GM19463 (cell line): ENCODE data around the gene RRAGC.

Experiments
- ATAC-seq: cut with Tn5 transposase; IDR thresholded peaks from one replicate; pipeline ENCODE4 v1.9.1; 2021; ENCODE audit warnings: mild to moderate bottlenecking, moderate library complexity; ENCODE audit not compliant: unreplicated experiment

RRAGC gene, protein sequence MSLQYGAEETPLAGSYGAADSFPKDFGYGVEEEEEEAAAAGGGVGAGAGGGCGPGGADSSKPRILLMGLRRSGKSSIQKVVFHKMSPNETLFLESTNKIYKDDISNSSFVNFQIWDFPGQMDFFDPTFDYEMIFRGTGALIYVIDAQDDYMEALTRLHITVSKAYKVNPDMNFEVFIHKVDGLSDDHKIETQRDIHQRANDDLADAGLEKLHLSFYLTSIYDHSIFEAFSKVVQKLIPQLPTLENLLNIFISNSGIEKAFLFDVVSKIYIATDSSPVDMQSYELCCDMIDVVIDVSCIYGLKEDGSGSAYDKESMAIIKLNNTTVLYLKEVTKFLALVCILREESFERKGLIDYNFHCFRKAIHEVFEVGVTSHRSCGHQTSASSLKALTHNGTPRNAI

DNA sequence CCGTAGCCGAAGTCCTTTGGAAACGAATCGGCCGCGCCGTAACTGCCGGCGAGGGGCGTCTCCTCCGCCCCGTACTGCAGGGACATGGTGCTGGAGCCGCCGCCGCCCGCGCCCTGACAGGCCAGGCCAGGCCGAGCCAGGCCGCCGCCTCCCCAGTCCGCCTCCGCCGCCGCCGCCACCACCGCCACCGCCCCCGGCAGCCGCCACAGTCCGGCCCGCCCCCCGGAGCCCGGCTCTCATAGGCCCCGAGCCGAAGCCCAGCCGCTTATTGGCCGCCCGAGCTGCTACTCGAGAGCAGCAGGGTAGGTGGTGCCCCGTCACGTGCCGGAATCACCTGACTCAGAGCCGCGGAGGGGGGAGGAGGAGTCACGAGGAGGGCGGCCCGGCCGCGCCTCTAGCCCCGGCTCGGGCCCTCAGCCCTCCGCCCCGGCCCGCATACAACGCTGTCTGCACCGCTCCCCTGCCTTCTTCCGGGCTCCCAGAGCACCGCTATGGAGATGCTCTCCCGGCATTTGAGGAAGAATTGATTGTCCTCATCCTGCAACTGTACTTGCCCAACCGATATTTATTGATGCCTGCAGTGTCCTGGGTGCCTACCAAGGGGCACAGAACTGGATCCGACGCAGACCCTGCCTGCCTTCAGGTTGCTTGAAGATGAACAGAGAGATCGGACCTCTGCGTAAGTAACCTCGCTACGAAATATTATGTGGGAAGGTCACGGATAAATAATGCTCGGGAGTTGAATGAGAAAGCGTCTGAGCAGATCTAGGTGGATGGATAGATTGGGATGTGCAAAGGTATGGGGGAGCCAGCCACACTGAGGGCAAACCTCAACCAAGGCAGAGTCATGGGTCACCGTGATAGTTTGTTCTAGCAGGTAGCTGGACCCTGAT is at the start of gene RRAGC:
Gene RRAGC, minus strand, starts transcription at position 212 of the 893 bp plus-strand sequence. Its CDS starts 126 bp downstream, at position 86.
- peak; percentile 92 for ATAC-seq

DNA sequence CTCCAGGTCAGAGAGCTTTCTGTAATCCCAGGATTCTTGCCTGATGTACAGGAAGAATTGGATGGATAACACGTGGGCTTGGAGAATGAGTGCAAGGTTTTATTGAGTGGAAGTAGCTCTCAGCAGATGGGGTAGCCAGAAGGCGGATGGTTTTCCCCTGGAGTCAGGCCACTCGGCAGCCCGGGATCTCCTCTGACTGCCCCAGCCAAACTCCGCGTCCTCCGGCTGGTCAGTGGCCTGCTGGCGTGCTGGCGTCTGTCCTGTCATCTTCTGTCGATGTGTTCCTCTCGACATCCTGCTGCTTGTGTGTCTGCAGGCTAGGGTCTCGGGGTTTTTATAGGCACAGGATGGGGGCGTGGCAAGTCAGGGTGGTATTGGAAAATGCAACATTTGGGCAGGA is 49.2 kb upstream of the RRAGC start:
- no peak for ATAC-seq

DNA sequence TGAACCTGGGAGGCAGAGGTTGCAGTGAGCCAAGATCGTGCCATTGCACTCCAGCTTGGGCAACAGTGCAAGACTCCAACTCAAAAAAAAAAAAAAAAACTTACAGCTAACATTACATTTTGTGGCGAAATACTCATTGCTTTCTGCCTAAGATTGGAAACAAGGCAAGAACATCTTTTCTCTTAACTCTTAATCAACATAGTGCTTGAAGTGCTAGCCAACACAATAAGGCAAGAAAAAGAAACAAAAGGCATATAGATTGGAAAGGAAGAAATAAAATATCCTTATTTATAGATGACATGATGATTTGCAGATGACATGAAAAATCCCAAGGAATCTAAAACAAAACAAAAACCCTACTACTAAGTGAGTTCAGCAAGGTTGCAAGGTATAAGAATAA is 46.4 kb upstream of the RRAGC start:
- ATAC-seq = no peak

DNA sequence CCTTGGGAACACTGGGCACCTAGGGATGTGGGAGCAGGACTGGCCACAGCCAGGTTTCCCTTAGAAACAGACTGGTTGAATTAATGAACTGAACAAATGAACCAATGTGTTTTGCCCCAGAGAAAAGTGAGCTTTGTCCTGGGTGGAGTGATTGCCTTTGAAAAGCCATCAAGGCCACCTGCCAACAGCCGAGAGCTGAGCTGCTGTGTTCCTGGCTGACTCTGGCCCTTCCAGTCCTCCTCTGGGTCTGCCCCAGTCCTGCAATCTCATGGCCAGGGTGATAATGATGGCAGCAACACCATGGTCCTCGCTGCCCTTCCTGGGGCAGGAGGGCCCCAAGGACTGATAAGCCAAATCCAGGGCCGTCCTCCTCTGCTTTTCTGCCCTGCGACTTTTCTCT is 40.0 kb upstream of the RRAGC start:
- no peak for ATAC-seq

DNA sequence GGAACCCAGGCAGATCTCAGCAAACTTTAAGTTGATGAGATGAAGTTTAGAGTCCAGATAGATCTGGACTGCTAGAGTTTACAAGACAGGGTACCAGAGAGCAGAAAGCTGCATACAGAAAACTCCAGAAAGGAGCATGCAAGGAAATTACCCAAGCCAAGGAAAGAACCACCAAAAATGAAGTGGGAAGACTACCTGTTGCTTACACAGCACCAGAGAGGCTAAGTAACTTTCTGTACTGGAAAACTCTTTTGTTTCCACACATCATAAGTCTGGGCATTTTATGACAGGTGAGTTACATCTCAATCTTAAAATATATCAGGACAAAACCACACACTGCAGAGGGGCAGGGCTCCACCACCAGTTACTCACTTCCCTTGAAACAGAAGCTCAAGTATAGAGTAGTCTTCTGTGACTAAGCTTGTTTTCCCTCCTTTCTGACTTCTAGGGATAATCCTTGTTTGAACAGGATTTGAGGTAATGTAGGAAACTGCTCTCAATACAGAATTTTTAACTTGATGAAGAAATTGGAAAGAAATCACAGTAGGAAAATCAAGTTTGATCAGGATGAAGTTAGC is 39.2 kb upstream of the RRAGC start:
- no peak for ATAC-seq

DNA sequence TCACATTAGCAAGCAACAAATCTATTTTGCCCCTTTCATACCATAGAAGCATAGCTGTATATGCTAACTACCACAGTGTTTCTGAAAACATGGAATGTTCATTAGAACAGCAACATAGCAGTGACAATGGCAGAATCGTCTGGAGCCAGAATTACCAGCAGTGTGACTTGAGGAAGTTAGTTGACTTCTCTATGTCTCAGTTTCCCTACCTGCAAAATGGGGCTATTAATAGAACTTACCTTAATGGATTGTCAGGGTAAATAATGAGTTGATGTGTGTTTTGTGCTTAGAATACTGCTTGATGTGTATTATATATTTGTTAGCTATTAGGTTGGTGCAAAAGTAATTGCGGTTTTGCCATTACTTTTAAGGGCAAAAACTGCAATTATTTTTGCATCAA is 36.6 kb upstream of the RRAGC start:
- no peak for ATAC-seq

DNA sequence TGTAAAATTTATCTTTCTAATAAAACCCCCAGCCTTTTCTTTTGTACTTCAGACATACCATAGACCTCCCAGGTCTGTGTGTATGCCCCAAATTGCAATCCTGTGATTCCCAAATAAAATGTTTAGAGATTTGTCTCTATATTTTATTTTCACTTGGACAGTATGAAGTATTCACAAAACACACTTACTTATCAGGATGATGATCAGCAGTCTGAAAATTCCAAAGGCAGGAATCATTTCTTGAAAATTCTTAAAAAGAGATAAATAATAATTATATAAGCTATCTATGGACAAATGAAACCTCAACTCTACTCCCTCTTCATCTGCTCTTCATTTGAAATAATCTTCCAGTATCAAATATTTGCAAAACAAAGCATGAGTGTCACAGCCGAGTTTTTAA is 33.4 kb upstream of the RRAGC start:
- ATAC-seq = no peak

DNA sequence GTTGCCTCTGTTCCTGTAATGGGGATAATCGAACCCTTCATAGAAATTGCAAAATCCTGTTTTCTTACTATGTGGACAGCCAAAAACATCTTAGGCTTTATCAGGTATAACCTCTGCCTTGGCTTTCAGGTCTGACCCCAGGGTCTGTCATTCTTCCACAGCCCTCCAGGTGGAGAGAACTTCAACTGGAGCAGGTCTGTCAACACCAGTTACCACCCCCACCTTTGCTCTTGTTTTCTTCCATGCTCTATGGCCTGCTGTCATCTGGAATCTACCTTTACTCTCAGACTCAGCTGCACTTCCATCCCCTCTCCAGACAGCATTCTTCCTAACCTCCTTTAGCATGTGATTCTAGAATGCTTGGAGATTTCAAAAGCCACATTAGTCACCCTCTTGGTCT is 32.2 kb upstream of the RRAGC start:
- no peak for ATAC-seq

DNA sequence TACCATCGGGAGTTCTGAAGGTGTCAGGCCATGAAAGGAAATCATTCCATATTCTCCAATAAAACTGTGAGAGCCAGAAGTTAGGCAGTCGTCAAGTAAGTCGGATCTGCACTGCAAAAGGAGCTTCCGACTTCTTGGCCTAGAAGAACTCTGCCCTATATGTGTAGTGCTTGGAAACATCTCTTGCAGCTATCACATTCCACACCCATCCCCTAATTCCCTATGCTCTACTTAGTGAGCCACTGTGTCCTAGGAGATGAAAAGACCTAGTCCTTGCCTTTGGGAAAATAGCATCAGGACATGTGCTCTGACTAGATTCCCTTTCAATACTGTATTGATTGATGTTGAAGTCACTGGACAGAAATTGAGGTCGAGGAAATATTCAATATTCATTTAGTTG is 30.0 kb upstream of the RRAGC start:
- ATAC-seq = no peak

DNA sequence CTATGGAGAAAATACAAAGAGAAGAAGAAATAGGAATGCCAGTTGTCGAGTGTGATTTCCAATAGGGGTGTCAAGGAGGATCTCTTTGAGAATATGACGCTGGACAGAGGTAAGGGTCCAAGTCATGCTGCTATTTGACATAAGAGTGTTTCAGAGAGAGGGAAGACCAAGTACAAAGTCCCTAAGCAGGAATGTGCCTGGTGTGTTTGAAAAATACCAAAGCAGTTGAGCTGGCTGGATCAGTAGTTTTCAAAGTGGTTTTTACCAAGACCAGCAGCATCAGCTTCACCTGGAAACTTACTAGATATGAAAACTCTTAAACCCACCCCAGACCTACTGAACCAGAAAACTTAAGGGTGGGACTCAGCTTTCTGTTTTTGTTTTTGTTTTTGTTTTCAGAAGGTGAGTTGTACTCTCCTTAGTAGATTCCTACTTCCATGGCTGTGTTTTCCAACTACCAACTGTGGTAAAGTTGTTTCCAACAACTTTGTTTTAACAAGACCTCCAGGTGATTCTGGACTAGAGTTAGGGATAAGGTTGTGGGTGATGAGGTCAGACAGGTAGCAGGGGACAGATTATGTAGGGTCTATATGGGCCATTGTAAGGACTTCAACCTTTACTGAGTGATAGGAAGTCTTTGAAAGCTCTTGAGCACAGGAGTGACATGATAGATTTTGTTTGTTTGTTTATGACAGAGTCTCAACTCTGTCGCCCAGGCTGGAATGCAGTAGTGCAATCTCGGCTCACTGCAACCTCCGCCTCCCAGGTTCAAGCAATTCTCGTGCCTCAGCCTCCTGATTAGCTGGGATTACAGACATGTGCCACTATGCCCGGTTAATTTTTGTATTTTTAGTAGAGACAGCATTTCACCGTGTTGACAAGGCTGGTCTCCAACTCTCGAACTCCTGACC is 29.1 kb upstream of the RRAGC start:
- ATAC-seq = no peak

DNA sequence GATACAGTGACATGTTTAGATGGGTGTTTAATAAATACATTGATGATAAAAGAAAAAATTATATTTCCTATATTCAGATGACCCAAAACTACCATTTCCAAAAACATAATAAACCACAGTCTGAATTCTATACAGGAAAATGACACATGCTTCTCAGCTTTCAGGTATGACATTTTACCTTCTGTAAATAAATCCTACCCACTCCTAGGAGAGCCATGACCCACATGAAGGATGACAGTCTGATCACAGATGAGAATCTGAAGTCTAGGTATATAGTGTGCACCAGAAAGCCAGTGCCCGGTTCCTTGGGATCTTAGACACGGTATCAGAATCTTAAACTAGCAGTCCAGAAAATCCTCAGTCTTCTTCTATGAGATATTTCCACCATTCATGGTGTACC is 25.5 kb upstream of the RRAGC start:
- ATAC-seq = no peak

DNA sequence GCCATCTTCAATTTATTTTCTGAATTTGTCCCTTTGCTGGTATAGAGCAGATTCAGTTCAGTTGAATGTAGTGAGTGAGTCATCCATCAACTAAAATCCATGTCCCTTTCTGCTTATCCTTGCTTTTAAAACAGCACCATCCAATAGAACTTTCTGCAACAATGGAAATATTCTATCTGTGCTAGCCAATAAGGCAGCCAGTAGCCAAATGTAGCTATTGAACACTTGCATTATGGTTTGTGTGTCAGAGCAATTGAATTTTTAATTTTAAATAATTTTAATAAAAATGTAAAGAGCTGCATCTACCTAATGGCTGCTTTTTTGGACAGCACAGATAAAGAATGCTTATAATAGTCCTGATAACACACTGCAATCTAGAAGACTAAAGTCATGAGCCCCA is 21.9 kb upstream of the RRAGC start, which contains the start of gene GJA9:
Gene GJA9, minus strand, starts transcription at position 101 of the 400 bp plus-strand sequence. CDS start 5,489 bp downstream, outside the sequence.
- ATAC-seq = no peak

DNA sequence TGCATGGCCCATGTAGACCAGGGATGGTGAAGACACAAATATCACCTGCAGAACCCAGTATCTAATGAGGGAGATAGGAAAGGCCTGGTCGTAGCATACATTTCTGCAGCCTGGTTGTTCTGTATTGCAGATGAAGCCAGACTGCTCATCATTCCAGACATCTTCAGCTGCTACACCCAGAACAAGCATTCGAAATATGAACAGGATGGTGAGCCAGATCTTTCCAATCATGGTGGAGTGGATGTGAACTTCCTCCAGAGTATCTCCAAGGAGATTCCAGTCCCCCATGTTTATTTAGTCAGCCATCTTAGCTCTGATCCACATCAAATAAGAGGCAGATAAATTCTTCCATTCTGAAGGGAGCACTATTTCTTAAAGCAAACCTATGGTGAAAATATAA is 16.2 kb upstream of the RRAGC start:
- no peak for ATAC-seq

DNA sequence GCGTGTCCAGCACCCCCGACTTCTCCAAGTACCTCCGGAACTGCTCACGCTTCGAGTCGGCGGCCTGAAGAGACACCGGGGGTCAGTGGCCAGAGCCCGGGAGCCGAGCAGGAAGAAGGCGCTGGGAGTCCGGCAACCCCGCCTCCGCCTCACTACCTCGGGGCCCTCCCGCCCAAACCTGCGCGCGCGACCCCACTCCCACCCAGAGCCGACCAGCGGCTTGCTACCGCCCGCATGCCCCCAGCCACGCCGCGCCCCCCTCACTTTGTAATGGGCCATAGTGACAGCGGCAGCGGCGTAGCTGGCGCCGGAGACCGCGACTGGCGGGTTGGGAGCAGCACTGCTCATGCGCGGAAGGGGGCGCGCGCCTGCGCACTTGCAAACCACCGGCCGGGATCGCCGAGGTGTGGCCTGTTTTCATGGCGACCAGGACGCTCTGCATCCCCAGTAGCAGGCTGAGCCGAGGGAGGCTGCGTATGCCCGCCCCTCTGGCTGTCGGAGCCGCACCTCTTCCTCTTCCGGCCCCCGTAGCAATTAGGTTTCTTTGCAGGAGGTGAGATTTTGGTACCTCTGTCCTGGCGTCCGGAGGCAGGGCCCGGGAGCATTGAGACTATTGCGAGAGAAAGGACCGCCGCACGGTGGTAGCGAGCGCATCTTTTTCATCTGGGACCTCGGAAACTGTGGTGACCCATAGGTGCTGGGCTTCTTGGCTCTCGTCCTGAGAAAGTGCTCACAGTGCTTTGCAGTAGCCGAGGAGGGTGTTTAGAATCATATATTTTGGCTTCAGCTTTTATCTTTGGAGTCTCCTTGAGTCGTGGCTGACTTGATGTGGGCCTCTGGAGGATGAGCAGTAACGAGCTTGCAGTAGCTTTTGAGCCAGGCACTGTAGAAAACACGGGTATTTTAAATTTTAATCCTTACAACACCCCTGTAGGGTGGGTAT is 13.7 kb upstream of the RRAGC start, which contains the start of gene MYCBP:
Gene MYCBP, minus strand, starts transcription at position 322 of the 943 bp plus-strand sequence. Its CDS starts 43 bp downstream, at position 279.
- ATAC-seq = peak; percentile 97

DNA sequence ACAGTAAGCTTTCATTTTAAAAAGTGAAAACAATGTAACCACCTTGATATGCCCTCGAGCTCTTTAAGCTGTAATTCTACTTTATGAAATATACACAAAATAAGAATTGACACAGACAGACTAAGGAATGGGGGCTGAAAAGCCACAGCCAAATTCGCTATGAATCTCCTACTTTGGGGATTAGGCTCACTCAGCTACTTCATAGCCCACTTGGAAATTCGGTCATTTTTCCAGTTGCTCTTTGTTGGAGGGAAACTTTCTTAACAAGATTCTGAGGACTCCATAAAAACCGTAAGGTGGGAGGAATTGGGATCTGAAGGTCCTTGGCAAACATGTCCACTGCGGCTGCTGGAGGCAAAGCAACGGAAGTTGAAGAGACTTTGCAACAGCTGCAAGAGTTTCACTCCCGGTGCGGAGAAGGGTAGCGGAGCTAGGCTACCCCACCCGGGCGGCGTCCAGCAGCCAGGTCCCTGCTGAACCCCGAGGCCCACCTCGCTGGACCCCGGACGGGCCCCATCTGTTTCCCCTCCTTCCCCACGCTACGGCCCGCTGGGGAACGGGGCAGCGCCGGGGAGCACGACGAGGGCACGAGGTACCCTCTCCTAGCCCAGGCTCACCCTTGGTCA is 12.9 kb upstream of the RRAGC start:
- ATAC-seq = peak; percentile 18

DNA sequence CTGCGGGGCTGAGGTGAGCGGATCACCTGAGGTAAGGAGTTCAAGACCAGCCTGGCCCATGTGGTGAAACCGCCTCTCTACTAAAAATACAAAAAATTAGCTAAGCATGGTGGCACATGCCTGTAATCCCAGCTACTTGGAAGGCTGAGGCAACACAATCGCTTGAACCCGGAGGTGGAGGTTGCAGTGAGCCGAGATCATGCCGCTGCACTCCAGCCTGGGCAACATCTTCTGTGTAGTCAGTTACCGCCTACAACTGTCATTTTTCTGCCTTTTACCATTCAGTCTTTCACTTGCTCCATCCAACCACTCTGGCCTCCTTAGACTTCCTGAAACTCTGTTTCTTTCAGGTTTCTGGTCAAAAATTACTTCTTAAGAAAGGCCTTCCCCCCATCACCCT is 11.4 kb upstream of the RRAGC start:
- no peak for ATAC-seq

DNA sequence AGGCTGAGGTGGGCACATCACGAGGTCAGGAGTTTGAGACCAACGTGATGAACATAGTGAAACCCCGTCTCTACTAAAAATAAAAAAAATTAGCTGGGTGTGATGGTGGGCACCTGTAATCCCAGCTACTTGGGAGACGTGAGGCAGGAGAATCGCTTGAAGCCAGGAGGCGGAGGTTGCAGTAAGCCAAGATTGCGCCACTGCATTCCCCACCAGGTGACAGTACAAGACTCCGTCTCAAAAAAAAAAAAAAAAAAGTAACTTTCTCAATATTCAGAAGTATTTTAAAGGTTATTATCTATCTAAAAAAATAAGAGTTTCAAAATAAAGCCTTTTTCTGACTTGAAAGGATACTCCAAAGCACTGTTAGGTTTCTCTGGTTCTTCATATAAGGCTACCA is 7.6 kb upstream of the RRAGC start:
- ATAC-seq = no peak

DNA sequence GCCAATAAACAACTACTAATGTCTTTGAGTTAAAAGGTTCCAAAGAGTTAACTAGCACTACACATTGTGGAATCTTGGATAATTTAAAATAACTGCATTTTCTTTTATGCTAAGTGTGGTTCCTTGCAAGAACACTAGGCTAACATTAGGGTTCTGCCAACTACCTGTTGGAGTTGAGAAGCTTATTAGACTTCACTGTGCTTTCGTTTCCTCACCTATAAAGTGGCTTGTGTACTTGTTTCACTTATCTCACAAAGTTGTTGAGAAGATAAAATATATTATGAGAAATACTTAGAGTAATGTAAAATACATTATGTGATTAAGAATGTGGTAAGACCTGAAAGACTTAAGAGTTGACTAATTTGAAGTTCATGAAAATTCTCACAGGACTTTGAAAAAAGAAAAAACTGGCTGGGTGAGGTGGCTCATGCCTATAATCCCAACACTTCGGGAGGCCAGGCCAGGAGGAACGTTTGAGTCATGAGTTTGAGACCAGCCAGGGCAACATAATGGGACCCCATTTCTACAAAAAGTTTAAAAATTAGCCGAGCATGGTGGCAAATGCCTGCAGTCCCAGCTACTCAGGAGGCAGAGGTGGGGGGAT is 5.6 kb upstream of the RRAGC start:
- no peak for ATAC-seq

DNA sequence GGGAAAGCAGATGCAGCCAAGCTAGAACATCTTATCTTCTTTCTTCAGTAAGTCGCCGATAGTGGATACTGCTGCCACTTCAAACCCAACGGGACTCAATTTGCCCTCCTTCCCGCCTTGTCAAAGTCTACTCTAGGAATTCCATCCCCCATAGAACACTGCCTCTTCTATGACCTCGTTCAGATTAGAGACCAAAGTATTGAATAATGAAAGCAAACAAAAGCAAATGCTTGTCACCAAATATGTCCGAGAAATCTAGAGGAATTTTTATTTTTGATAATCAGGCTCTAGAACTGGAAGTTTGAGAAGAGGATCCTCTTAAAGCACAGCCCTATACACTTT is 853 bp upstream of the RRAGC start:
- ATAC-seq = no peak
